Trophoblast cell (in vitro differentiated cells and primary cell): ENCODE measurements around the gene IL1RAP.
A peak's percentile ranks its signal among the peaks of the same experiment; 100 is the strongest.

ENCODE experiments used
- DNase-seq, 2 donors: peaks; one replicate each; pipeline ENCODE4 v3.0.0-alpha.2; 2016
- H2AFZ ChIP-seq: 2 replicates; pipeline ENCODE4 v1.6.1; 2013; ENCODE audit warnings: low read length, moderate library complexity, mild to moderate bottlenecking; ENCODE audit not compliant: insufficient read depth, poor library complexity
- H2AK5ac ChIP-seq: 2 replicates; pipeline ENCODE4 v1.6.1; 2013; ENCODE audit warnings: mild to moderate bottlenecking, low read length
- H2BK120ac ChIP-seq: 2 replicates; pipeline ENCODE4 v1.6.1; 2013; ENCODE audit warnings: low read length, mild to moderate bottlenecking, moderate library complexity; ENCODE audit not compliant: insufficient read depth, poor library complexity
- H2BK12ac ChIP-seq: 2 replicates; pipeline ENCODE4 v1.6.1; 2013; ENCODE audit warnings: mild to moderate bottlenecking, low read length, moderate library complexity
- H2BK5ac ChIP-seq: 2 replicates; pipeline ENCODE4 v1.6.1; 2013; ENCODE audit warnings: low read length, low read depth, moderate library complexity, mild to moderate bottlenecking; ENCODE audit not compliant: poor library complexity
- H3K14ac ChIP-seq: 2 replicates; pipeline ENCODE4 v1.6.1; 2013; ENCODE audit warnings: mild to moderate bottlenecking, low read length
- H3K18ac ChIP-seq: 2 replicates; pipeline ENCODE4 v1.6.1; 2013; ENCODE audit warnings: mild to moderate bottlenecking, low read length
- H3K23ac ChIP-seq: 2 replicates; pipeline ENCODE4 v1.6.1; 2013; ENCODE audit warnings: low read length
- H3K27ac ChIP-seq: 2 replicates; pipeline ENCODE4 v1.5.1; 2013; ENCODE audit warnings: low read depth, mild to moderate bottlenecking, inconsistent platforms, low read length, moderate library complexity
- H3K27me3 ChIP-seq: 2 replicates; pipeline ENCODE4 v1.6.1; 2013; ENCODE audit warnings: inconsistent platforms, mild to moderate bottlenecking, low read length, moderate library complexity; ENCODE audit not compliant: insufficient read depth
- H3K36me3 ChIP-seq, 2 experiments: 1 replicate in 1 of 2; 2 replicates in 1 of 2; pipeline ENCODE4 v1.6.1; 2013; ENCODE audit warnings: low read length in 2 of 2, mild to moderate bottlenecking in 2 of 2, moderate library complexity in 1 of 2; ENCODE audit not compliant: insufficient read depth in 2 of 2, control insufficient read depth in 1 of 2
- H3K4ac ChIP-seq: 2 replicates; pipeline ENCODE4 v1.6.1; 2013; ENCODE audit warnings: low read depth, mild to moderate bottlenecking, low read length, moderate library complexity
- H3K4me1 ChIP-seq, 2 experiments: 1 replicate in 1 of 2; 2 replicates in 1 of 2; pipeline ENCODE4 v1.6.1; 2013; ENCODE audit warnings: low read length in 2 of 2, mild to moderate bottlenecking in 2 of 2, moderate library complexity in 1 of 2; ENCODE audit not compliant: insufficient read depth in 2 of 2, control insufficient read depth in 1 of 2
- H3K4me2 ChIP-seq: 2 replicates; pipeline ENCODE4 v1.6.1; 2013; ENCODE audit warnings: inconsistent platforms, mild to moderate bottlenecking, low read length, moderate library complexity
- H3K4me3 ChIP-seq: 2 replicates; pipeline ENCODE4 v1.5.1; 2013; ENCODE audit warnings: mild to moderate bottlenecking, low read depth, low read length, inconsistent platforms
- H3K79me1 ChIP-seq: one replicate; pipeline ENCODE4 v1.6.1; 2013; ENCODE audit warnings: low read length
- H3K79me2 ChIP-seq: 2 replicates; pipeline ENCODE4 v1.6.1; 2013; ENCODE audit warnings: low read length, mild to moderate bottlenecking; ENCODE audit not compliant: control insufficient read depth, insufficient read depth, poor library complexity
- H3K9ac ChIP-seq: 2 replicates; pipeline ENCODE4 v1.6.1; 2013; ENCODE audit warnings: mild to moderate bottlenecking, low read length
- H3K9me3 ChIP-seq: 2 replicates; pipeline ENCODE4 v1.6.1; 2013; ENCODE audit warnings: low read depth, mild to moderate bottlenecking, control low read depth, inconsistent platforms, low read length; ENCODE audit not compliant: insufficient read depth
- H4K12ac ChIP-seq: 2 replicates; pipeline ENCODE4 v1.6.1; 2013; ENCODE audit warnings: low read depth, mild to moderate bottlenecking, low read length, moderate library complexity
- H4K8ac ChIP-seq: 2 replicates; pipeline ENCODE4 v1.6.1; 2013; ENCODE audit warnings: low read depth, mild to moderate bottlenecking, low read length, moderate library complexity
- H4K91ac ChIP-seq: one replicate; pipeline ENCODE4 v1.6.1; 2013; ENCODE audit warnings: low read depth, mild to moderate bottlenecking, low read length, moderate library complexity
- WGBS: extraction: QIAGEN DNeasy Blood & Tissue Kit; methylation state at CpG from one replicate; pipeline ENCODE4 v1.1.7; 2013; ENCODE audit warnings: missing lambda C conversion rate; ENCODE audit not compliant: insufficient read length, insufficient coverage; ENCODE audit errors: extremely low coverage; 5-methylcytosine and 5-hydroxymethylcytosine counted together

Gene IL1RAP

GRCh38 chr3:190541008-190541407, 27.1 kb downstream of the IL1RAP start:
- no peak overlapping the region for H4K12ac ChIP-seq
- no peak overlapping the region for H2BK5ac ChIP-seq
- H2BK120ac ChIP-seq = no peak overlapping the region
- no peak overlapping the region for H3K4me2 ChIP-seq
- H3K18ac ChIP-seq = no peak overlapping the region
- no peak overlapping the region for H3K4ac ChIP-seq
- no peaks in the 10 kb centered on the region for H3K79me1 ChIP-seq
- no peaks in the 10 kb centered on the region for H3K36me3 ChIP-seq
- no peaks in the 10 kb centered on the region for H3K4me1 ChIP-seq
- H3K23ac ChIP-seq = no peak overlapping the region
- H3K27ac ChIP-seq = no peak overlapping the region
- no peak overlapping the region for H4K91ac ChIP-seq
- no peak for DNase-seq
- H3K79me2 ChIP-seq = no peaks in the 10 kb centered on the region
- H3K9ac ChIP-seq = no peak overlapping the region
- H4K8ac ChIP-seq = no peak overlapping the region
- H3K14ac ChIP-seq = no peak overlapping the region
- H3K9me3 ChIP-seq = no peaks in the 10 kb centered on the region
- H3K4me3 ChIP-seq = no peak overlapping the region
- H3K27me3 ChIP-seq = no peaks in the 10 kb centered on the region
- no peak overlapping the region for H2AK5ac ChIP-seq
- H2BK12ac ChIP-seq = no peak overlapping the region
- H2AFZ ChIP-seq = no peak overlapping the region

GRCh38 chr3:190541560-190541959, 27.7 kb downstream of the IL1RAP start:
- Histone ChIP-seq H3K23ac (no peak overlapping the region), H3K4me3 (no peak overlapping the region), H2BK12ac (no peak overlapping the region), H3K4me2 (no peak overlapping the region), H3K18ac (no peak overlapping the region), H4K91ac (no peak overlapping the region), H3K36me3 (no peaks in the 10 kb centered on the region), H3K4ac (no peak overlapping the region), H4K8ac (no peak overlapping the region), H3K79me2 (no peaks in the 10 kb centered on the region), H2AFZ (no peak overlapping the region), H3K27me3 (no peaks in the 10 kb centered on the region), H2BK120ac (no peak overlapping the region), H2AK5ac (no peak overlapping the region), H3K27ac (no peak overlapping the region), H3K79me1 (no peaks in the 10 kb centered on the region), H4K12ac (no peak overlapping the region), H3K9me3 (no peaks in the 10 kb centered on the region), H3K4me1 (no peaks in the 10 kb centered on the region), H3K9ac (no peak overlapping the region), H3K14ac (no peak overlapping the region), H2BK5ac (no peak overlapping the region)
- no CpG with 5 or more reads among the region's 2 CpGs for WGBS
- no peak for DNase-seq

- Histone ChIP-seq H3K27ac (no peak overlapping the region), H4K8ac (no peak overlapping the region), H3K18ac (no peak overlapping the region), H3K4ac (no peak overlapping the region), H3K79me2 (no peaks in the 10 kb centered on the region), H3K4me3 (no peak overlapping the region), H2AK5ac (no peak overlapping the region), H3K4me2 (no peak overlapping the region), H3K23ac (no peak overlapping the region), H3K9ac (no peak overlapping the region), H3K36me3 (no peaks in the 10 kb centered on the region), H3K14ac (no peak overlapping the region), H2AFZ (no peak overlapping the region), H3K27me3 (no peaks in the 10 kb centered on the region), H2BK12ac (no peak overlapping the region), H4K91ac (no peak overlapping the region), H3K79me1 (no peaks in the 10 kb centered on the region), H3K9me3 (no peaks in the 10 kb centered on the region), H2BK5ac (no peak overlapping the region), H2BK120ac (no peak overlapping the region), H3K4me1 (no peaks in the 10 kb centered on the region), H4K12ac (no peak overlapping the region)
- DNase-seq = no peak
- whole genome bisulfite sequencing = no CpG with 5 or more reads among the region's 1 CpG
Measured at GRCh38 chr3:190542846-190543245, 29.0 kb downstream of the IL1RAP start.

GRCh38 chr3:190543671-190544070, 29.8 kb downstream of the IL1RAP start:
- peak overlapping the region; percentile 14 for H3K23ac ChIP-seq
- no peaks in the 10 kb centered on the region for H3K79me1 ChIP-seq
- no peak overlapping the region for H4K8ac ChIP-seq
- H3K36me3 ChIP-seq = no peaks in the 10 kb centered on the region
- no peaks in the 10 kb centered on the region for H3K9me3 ChIP-seq
- H3K4me2 ChIP-seq = no peak overlapping the region
- H2AK5ac ChIP-seq = no peak overlapping the region
- no peak overlapping the region for H2BK5ac ChIP-seq
- H2AFZ ChIP-seq = no peak overlapping the region
- no peak overlapping the region for H3K4me3 ChIP-seq
- no peak overlapping the region for H4K91ac ChIP-seq
- H2BK120ac ChIP-seq = no peak overlapping the region
- no peaks in the 10 kb centered on the region for H3K79me2 ChIP-seq
- H3K14ac ChIP-seq = no peak overlapping the region
- WGBS = no CpG with 5 or more reads among the region's 4 CpGs
- no peaks in the 10 kb centered on the region for H3K27me3 ChIP-seq
- H3K27ac ChIP-seq = no peak overlapping the region
- H3K9ac ChIP-seq = no peak overlapping the region
- no peak overlapping the region for H3K4ac ChIP-seq
- DNase-seq = peak; percentile 75 to 76
- no peak overlapping the region for H2BK12ac ChIP-seq
- H3K4me1 ChIP-seq = no peaks in the 10 kb centered on the region
- no peak overlapping the region for H4K12ac ChIP-seq
- no peak overlapping the region for H3K18ac ChIP-seq
